Measurements from ENCODE around the gene PUM1.

Gene PUM1

DNA sequence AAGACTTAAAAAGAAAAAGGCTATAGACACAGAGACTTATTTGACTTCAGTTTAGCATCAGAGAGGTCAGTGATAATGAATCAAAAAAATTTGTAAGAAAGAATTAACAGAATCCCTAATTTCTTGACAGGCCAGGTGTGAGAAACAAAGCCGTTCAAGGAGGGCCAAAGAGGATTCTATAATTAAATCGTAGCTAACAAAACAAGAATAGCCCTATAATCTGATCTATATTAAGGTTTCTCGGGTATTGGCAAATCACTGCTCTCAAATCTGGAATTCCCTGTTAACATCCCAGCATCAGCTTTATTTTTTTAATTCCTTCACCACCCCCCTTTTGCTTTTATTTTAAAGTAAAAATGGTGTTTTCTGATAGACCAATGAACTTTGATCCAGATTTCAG lies 60.3 kb downstream of the PUM1 start:
- no peak for DNase-seq (ENCODE audit: extremely low read depth, low read depth)
- TF ChIP-seq, protein P1, sequence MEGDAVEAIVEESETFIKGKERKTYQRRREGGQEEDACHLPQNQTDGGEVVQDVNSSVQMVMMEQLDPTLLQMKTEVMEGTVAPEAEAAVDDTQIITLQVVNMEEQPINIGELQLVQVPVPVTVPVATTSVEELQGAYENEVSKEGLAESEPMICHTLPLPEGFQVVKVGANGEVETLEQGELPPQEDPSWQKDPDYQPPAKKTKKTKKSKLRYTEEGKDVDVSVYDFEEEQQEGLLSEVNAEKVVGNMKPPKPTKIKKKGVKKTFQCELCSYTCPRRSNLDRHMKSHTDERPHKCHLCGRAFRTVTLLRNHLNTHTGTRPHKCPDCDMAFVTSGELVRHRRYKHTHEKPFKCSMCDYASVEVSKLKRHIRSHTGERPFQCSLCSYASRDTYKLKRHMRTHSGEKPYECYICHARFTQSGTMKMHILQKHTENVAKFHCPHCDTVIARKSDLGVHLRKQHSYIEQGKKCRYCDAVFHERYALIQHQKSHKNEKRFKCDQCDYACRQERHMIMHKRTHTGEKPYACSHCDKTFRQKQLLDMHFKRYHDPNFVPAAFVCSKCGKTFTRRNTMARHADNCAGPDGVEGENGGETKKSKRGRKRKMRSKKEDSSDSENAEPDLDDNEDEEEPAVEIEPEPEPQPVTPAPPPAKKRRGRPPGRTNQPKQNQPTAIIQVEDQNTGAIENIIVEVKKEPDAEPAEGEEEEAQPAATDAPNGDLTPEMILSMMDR (IDR thresholded peaks at IDR 0.05; ENCODE audit: low read depth, low read length, missing control alignments): no peak
- no peak overlapping the region for H3K4me3 ChIP-seq (replicated peaks; ENCODE audit: low read depth, low read length)

DNA sequence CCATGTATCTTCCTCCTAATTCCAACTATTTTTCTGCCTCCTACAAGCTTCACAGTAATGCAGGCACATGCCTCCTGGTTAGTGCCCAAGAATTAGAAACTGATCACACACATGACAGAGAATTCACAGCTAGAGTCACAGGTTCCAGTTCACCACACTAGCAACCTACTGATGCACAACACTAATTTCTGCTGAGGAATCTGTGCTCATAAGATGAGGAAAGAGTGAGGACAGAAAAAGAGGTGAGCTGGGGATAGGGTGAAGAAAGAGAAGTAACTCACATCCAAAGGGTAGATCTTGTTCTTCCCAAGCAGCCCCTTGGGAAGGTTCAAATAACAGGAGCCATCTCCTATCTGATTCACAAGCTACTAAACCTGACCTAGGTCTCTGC lies 61.3 kb downstream of the PUM1 start:
- H3K4me3 ChIP-seq (replicated peaks; ENCODE audit: low read depth, low read length): no peak overlapping the region
- TF ChIP-seq, protein P1 (IDR thresholded peaks at IDR 0.05; ENCODE audit: low read depth, low read length, missing control alignments): no peak
- no peak for DNase-seq (ENCODE audit: extremely low read depth, low read depth)

DNA sequence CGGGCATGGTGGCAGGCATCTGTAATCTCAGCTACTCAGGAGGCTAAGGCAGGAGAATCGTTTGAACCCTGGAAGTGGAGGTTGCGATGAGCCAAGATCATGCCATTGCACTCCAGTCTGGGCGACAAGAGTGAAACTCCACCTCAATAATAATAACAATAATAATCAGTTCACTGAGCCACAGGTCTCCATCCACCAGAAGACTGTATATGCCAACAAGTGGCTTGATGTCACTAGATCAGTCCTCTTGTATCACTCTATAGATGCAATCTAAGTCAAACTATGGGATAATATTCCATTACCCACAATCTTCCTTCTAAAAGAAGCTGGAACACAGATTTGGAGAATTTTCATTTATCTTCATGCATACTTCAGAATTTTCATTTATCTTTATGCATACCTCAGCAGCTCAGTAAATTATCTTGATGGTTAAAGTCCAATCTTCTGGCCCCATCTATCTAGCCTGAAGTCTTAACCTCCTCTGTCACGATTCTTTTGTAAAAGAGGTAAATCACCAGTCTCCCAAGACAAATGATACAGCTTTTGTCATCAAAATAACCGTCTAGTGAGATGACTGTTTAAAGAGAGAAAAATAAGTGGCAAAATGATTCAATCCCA lies 61.8 kb downstream of the PUM1 start:
- TF ChIP-seq, protein P1 (IDR thresholded peaks at IDR 0.05; ENCODE audit: low read depth, low read length, missing control alignments): no peak

DNA sequence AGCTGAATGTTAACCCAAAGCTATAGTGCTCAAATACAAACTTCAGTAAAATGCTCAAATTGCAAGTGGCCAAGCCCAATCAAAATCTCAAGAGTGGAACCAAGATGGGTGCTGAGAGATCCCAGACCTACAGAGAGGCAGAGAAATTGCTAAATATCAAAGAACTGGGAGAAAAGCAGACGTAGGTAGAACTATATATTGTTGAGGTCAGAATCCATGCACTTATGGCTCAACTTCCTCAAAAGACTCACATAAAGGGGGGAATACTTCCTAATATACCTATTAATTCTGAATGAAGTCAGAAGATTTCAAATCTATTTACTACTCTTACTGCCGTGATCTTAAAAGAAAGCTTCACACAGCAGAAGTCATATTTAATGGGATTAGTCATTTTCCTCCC lies 65.2 kb downstream of the PUM1 start:
- H3K4me3 ChIP-seq (replicated peaks; ENCODE audit: low read depth, low read length): no peak overlapping the region
- DNase-seq (ENCODE audit: extremely low read depth, low read depth): no peak
- TF ChIP-seq, protein P1 (IDR thresholded peaks at IDR 0.05; ENCODE audit: low read depth, low read length, missing control alignments): no peak

More for the DNA sequence above, 61.8 kb downstream of the PUM1 start:
- no peak for DNase-seq (ENCODE audit: extremely low read depth, low read depth)
- no peak overlapping the region for H3K4me3 ChIP-seq (replicated peaks; ENCODE audit: low read depth, low read length)

DNA sequence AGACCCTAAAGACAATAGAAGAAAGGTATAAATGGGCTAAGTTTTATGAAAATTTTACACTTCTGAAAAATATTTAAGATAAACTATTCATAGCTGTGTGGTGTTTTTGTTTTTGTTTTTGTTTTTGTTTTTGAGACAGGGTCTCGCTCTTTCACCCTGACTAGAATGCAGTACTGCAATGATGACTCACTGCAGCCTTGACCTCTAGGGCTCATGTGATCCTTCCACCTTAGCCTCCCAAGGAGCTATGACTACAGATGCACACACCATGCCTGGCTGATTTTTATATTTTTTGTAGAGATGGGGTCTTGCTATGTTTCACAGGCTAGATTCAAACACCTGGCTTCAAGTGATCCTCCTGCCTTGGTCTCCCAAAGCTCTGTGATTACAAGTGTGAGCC lies 66.6 kb downstream of the PUM1 start:
- DNase-seq (ENCODE audit: extremely low read depth, low read depth): no peak
- TF ChIP-seq, protein P1 (IDR thresholded peaks at IDR 0.05; ENCODE audit: low read depth, low read length, missing control alignments): no peak
- no peak overlapping the region for H3K4me3 ChIP-seq (replicated peaks; ENCODE audit: low read depth, low read length)

DNA sequence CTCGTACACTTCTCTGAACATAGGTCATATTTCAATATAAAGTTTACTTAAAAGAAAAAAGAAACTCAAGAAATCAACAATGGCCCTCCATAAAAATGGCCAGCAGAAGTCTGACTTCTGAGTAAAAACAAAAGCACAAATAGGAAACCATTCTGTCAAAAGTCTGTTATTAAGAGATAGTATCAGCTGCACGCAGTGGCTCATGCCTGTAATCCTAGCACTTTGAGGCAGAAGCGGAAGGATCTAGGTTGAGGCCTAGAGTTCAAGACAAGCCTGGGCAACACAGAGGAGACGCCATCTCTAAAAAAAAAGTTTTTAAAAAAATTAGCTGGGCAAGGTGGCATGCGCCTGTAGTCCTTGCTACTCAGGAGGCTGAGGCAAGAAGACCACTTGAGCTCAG lies 67.3 kb downstream of the PUM1 start:
- no peak for DNase-seq (ENCODE audit: extremely low read depth, low read depth)
- no peak overlapping the region for H3K4me3 ChIP-seq (replicated peaks; ENCODE audit: low read depth, low read length)
- TF ChIP-seq, protein P1 (IDR thresholded peaks at IDR 0.05; ENCODE audit: low read depth, low read length, missing control alignments): no peak

Data from HFF-Myc (cell line).